Uterus (tissue), 2 donors: ENCODE results near the gene OR1L1.

Experiments used
- CTCF ChIP-seq, 4 experiments: fragments of 200-600 bp in 2 of 4; fragments of 450-650 bp in 2 of 4; sonication (generic) in 2 of 4; IDR thresholded peaks; one replicate each; pipeline ENCODE4 v1.5.1; 2016 to 2019; ENCODE audit warnings: antibody characterized with exemption in 4 of 4, mild to moderate bottlenecking in 2 of 4, moderate library complexity in 1 of 4
- POLR2A ChIP-seq, 2 donors: fragments of 450-650 bp; IDR thresholded peaks; one replicate each; pipeline ENCODE4 v1.6.1; 2016; ENCODE audit warnings: antibody characterized with exemption in 2 of 2, mild to moderate bottlenecking in 1 of 2, moderate library complexity in 1 of 2

- TF ChIP-seq CTCF (IDR thresholded peaks at IDR 0.05): no peak
- TF ChIP-seq POLR2A (IDR thresholded peaks at IDR 0.05): no peak
Observed at GRCh38 chr9:122614362-122614761, 47.2 kb upstream of the OR1L1 start, which contains the start of gene OR1Q1.
